ENCODE data around the gene F8A1. TPM values are rescaled to one million over a fixed set of nuclear protein-coding genes. Genes with fewer than 3 reads are reported as not detected.

F8A1 gene
- 1.5 and 2.4 TPM in 2 replicates for total RNA-seq

GRCh38 chrX:154886069-154886788 lies at the start of gene F8A1:
Gene F8A1 (plus strand): TSS chrX:154886355. CDS start chrX:154886375, 20 bp downstream.

Other genes with a start within 250 kb of the F8A1 start
- gene CTAG2, start 232.8 kb upstream of the F8A1 start, total RNA-seq: 2.4 and 2.7 TPM in 2 replicates
- 0.30 and 0.84 TPM in 2 replicates for gene GAB3, start 135.3 kb upstream of the F8A1 start, total RNA-seq
- gene DKC1, start 123.5 kb upstream of the F8A1 start, total RNA-seq: 28.6 and 33.1 TPM in 2 replicates
- gene MPP1, start 80.9 kb upstream of the F8A1 start, total RNA-seq: 25.7 and 27.6 TPM in 2 replicates
- gene SMIM9, start 51.7 kb upstream of the F8A1 start, total RNA-seq: not detected in 2 replicates
- gene F8, start 136.4 kb downstream of the F8A1 start, total RNA-seq: 1.0 TPM in 2 replicates
- gene FUNDC2, start 140.5 kb downstream of the F8A1 start, total RNA-seq: 25.1 and 27.2 TPM in 2 replicates
- gene CMC4, start 184.8 kb downstream of the F8A1 start, total RNA-seq: 12.6 and 16.6 TPM in 2 replicates
- gene MTCP1, start 184.8 kb downstream of the F8A1 start, total RNA-seq: 0.59 and 1.5 TPM in 2 replicates
- gene BRCC3, start 185.2 kb downstream of the F8A1 start, total RNA-seq: 7.4 and 8.0 TPM in 2 replicates